ENCODE data around the gene EHBP1L1.
A peak's percentile ranks its signal among the peaks of the same experiment; 100 is the strongest.

EHBP1L1 gene

DNA sequence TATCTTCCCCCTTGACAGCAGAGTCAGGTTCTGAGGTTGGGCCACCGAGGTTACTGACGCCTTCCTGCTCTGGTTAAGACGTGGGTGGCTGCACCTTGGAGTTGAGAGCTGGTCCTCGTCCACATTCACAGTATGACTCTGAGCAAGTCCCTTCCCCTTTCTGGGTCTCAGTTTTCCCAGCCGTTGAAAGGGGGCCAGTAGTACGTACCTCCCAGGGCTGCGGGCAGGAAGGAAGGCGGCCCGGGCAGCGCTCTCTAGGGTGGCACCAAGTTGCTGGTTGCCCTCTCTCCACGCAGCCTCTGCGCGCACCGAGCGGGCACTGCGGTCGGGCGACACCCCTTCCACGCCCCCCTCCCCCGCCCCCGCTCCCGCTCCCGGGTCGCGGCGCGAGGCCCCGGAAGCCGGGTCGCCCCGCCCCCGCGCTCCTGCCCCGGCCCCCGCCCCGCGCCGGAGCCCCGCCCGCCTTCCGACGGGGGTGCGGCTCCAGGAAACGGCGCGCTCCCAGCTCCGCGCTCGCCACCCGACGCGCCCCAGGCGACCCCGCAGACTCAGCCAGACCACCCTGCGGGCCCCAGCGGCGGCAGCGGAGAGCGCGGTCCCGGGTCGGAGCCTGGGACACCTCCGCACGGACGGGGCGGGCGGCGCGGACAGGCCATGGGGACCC lies at the start of gene EHBP1L1:
TSS of gene EHBP1L1 (plus strand) at position 486 of the 664 bp plus-strand sequence. CDS start 250 bp downstream, outside the sequence.
- peak; percentile 83 for DNase-seq (ENCODE audit: low spot score)

- DNase-seq (ENCODE audit: low spot score): no peak
Measured at GRCh38 chr11:65526744-65527143, 49.1 kb upstream of the EHBP1L1 start.

- no peak for DNase-seq (ENCODE audit: low spot score)
Measured at GRCh38 chr11:65528819-65529350, 47.0 kb upstream of the EHBP1L1 start.

GRCh38 chr11:65529475-65530156 lies 46.2 kb upstream of the EHBP1L1 start:
- DNase-seq (ENCODE audit: low spot score): no peak

GRCh38 chr11:65530157-65530496 lies 45.7 kb upstream of the EHBP1L1 start:
- DNase-seq (ENCODE audit: low spot score): no peak

DNA sequence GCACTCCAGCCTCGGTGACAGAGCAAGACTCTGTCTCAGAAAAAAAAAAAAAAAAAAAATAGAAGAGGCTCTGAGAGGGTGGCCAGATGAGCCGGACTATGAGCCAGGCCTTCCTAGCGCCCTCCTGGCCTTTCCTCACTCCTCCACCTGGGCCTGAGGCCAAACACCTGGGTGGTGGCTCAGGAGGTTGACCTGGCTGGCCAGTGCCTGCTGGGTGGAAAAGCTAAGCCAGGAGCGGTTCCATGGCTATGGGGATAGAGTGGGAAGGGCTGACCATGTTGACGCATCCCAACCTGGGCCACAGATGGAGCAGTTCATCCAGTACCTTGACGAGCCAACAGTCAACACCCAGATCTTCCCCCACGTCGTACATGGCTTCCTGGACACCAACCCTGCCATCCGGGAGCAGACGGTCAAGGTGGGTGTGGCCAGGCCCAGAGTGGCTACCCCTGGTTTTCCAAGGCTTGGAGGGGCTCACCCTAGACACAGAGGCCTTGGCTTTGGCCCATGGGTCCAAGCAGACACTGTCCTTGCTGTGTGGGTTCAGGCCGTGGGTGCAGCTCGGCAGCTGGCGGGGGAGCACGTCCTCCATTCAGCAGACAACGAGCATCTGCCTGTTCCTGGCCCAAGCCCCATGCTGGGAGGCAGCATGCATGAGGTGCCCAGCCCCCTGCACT lies 43.3 kb upstream of the EHBP1L1 start:
- no peak for DNase-seq (ENCODE audit: low spot score)

GRCh38 chr11:65535102-65535501 lies 40.8 kb upstream of the EHBP1L1 start:
- DNase-seq (ENCODE audit: low spot score): no peak

DNA sequence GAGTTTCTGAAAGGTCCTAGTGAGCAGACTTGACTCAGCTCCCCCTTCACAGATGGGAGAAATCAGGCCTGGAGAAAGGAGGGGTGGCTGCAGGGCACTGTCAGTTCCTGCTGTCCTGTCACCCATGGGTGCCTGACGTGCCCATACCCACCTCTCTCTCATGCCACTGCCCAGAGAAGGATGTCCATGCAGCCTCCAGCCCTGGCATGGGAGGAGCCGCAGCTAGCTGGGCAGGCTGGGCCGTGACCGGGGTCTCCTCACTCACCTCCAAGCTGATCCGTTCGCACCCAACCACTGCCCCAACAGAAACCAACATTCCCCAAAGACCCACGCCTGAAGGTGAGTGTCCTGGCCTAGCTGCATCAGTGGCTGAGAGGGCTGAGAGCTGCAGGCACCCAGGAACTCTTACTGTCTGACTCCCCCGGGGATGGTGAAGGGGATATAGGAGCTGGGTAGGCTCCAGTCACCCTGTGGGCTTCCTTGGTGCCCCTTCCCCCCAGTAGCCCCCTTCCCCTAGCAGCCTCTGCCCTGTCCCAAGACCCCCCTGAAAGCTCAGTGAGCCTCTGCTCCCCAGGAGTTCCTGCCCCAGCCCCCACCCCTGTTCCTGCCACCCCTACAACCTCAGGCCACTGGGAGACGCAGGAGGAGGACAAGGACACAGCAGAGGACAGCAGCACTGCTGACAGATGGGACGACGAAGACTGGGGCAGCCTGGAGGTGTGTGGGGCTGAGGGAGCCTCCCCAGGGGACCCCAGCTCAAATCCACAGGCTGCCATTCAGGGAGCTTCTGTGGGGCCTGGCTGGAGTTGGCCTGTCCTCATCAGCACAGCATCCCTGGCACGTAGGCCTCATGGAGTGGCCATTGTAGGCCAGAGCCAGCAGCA lies 39.2 kb upstream of the EHBP1L1 start:
- no peak for DNase-seq (ENCODE audit: low spot score)

DNA sequence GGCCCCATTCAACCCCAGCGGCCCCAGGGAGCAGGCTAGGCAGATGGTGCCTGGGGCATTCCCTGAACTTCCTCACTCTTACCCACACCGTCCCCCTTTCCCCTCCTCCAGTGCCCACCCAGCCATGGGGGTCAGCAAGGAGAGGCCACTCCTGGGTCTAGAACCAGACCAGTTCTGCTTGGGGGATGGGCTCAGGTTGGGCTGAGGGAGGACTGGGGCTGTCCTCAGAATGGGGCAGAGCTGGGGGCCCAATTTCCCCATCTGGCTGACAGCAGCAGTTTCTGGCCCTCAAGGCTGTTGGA lies 38.6 kb upstream of the EHBP1L1 start:
- DNase-seq (ENCODE audit: low spot score): no peak

DNA sequence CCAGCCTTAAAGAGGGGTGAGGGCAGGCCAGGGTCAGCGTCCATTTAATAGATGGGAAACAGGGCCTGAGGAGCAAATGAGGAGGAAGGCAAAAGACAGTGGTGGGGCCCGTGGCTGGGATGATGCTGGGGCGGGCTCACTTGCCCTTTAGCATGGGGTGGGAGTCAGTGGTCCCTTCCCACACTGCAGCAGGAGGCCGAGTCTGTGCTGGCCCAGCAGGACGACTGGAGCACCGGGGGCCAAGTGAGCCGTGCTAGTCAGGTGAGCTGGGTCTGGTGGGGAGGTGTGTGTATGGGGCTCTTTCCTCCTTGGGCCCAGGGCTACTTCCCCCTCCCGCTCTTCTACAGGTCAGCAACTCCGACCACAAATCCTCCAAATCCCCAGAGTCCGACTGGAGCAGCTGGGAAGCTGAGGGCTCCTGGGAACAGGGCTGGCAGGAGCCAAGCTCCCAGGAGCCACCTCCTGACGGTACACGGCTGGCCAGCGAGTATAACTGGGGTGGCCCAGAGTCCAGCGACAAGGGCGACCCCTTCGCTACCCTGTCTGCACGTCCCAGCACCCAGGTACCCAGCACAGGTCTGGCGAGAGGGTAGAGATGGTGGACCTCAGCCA lies 38.1 kb upstream of the EHBP1L1 start:
- no peak for DNase-seq (ENCODE audit: low spot score)

DNA sequence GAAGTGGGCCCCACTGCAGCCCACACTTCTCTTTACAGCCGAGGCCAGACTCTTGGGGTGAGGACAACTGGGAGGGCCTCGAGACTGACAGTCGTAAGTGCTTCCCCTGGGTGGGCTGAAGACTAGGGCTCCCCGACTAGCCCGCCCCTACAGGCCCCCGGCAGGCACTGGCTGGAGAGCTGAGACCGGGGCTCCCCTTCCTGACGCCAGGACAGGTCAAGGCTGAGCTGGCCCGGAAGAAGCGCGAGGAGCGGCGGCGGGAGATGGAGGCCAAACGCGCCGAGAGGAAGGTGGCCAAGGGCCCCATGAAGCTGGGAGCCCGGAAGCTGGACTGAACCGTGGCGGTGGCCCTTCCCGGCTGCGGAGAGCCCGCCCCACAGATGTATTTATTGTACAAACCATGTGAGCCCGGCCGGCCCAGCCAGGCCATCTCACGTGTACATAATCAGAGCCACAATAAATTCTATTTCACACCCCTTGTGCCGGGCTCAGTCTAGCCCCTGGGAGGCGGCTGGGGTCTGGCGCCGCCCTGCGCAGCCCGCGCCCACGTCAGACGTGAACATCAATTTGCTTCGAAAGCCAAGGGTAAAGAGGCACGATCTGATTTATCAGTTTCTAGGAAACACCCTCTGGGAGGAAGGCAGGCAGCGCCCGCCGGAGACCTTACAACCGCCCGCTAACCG lies 37.5 kb upstream of the EHBP1L1 start:
- DNase-seq (ENCODE audit: low spot score): no peak

GRCh38 chr11:65538915-65539743 lies 36.7 kb upstream of the EHBP1L1 start:
- no peak for DNase-seq (ENCODE audit: low spot score)

DNA sequence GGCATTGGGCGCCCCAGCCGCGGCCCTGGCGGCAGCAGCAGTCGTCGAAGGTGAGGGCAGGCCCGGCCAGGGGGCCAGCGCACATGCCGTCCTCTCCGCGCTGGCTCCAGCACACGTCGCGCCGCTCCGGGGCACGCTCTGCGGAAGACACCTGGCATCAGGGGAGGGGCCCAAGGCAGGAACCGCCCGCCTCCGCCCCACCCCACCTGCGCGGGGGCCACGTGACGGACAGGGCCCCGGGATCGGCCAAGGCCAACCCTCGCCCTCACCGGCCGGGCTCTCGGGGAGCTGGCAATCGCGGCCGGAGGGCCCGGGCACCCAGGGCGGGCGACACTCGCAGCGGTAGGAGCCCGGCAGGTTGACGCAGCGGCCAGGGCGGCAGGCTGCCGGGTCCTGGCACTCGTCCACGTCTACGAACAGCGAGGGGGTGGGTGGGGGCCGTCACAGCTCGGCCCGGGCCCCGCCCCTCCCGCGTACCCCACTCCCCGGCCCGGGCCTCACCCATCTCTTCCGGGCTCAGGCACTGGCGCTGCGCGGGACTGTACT lies 36.0 kb upstream of the EHBP1L1 start:
- no peak for DNase-seq (ENCODE audit: low spot score)

DNA sequence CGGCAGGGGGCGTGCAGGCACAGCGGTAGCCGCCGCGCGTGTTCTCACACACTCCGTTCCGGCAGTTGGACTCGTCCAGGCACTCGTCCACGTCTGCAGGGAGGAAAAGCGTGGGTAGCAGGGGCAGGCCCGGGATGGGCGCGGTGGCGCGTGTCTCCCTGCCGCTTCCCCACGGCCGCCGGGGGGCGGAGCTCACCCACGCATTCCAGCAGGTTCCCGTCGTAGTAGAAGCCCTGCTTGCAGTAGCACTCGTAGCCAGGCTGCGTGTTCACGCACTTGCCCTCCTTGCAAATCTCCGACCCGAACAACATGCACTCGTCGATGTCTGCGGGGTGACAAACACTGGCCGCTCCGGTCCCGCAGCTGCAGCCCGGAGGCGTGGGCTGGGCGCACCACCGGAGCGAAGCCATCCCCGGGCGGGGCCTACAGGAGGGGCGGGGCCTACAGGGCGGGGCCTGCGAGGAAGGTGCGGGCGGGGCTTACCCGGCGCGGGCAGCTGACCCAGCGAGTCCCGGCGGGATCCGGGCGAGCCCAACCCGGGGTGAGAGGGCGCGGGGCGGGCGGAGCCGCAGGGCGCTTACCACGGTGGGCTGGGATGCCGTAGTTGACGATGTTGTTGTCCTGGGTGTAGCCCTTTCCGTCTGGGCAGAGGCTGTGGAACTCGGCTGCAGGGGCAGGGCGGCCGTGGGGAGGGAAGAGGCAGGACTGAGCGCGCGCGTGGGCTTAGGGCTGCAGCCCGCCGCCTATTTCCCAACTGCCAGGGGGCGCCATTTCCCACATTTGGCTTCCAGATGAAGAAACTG lies 35.4 kb upstream of the EHBP1L1 start:
- peak; percentile 98 for DNase-seq (ENCODE audit: low spot score)

- DNase-seq (ENCODE audit: low spot score): no peak
Measured at GRCh38 chr11:65541093-65541982, 34.5 kb upstream of the EHBP1L1 start.

- DNase-seq (ENCODE audit: low spot score): no peak
Measured at GRCh38 chr11:65542738-65543390, 33.0 kb upstream of the EHBP1L1 start.

- DNase-seq (ENCODE audit: low spot score): no peak
Measured at GRCh38 chr11:65545853-65546216, 30.0 kb upstream of the EHBP1L1 start.

Measured in hepatic stellate cell (primary cell).